OCI-LY7 (cell line): ENCODE data around the gene DNAJB14. TPM values are rescaled to one million over a fixed set of nuclear protein-coding genes. Genes with fewer than 3 reads are reported as not detected.

ENCODE experiments used
- BruUV-seq: library from RNA; stranded (reverse); fragments of 400-500 nt; replicated peaks from 2 replicates; lab custom pipeline; 2021; lab: Mats Ljungman, UMichigan
- CTCF ChIA-PET: fragments of 300-600 bp; sonication (Branson Sonifier 250); formaldehyde crosslinking; loops from one replicate; lab custom pipeline; 2022; ENCODE audit warnings: antibody characterized with exemption; ENCODE audit not compliant: unreplicated experiment; lab: Charles Lee
- POLR2A ChIA-PET: fragments of 300-600 bp; sonication (Branson Sonifier 250); formaldehyde crosslinking; loops from one replicate; lab custom pipeline; 2022; ENCODE audit warnings: antibody characterized with exemption; lab: Charles Lee
- DNase-seq: peaks from one replicate; pipeline ENCODE4 v3.0.0-alpha.2; 2015; ENCODE audit warnings: low spot score
- H2AFZ ChIP-seq: fragments of 200-600 bp; sonication (generic), shearing (Covaris generic); 2 replicates; pipeline ENCODE4 v1.6.1; 2014; ENCODE audit warnings: mild to moderate bottlenecking, antibody characterized with exemption, low read length, moderate library complexity
- H3K27ac ChIP-seq: fragments of 200-600 bp; sonication (generic); 2 replicates; pipeline ENCODE4 v1.5.1; 2014; ENCODE audit warnings: mixed run types, low read depth, mild to moderate bottlenecking, moderate library complexity, low read length, inconsistent platforms; ENCODE audit not compliant: poor library complexity, severe bottlenecking
- H3K36me3 ChIP-seq: fragments of 200-600 bp; sonication (generic); 2 replicates; pipeline ENCODE4 v1.6.1; 2014; ENCODE audit warnings: mild to moderate bottlenecking, antibody characterized with exemption, low read length, moderate library complexity, mixed read lengths; ENCODE audit not compliant: insufficient read depth
- H3K4me1 ChIP-seq: fragments of 200-600 bp; sonication (generic); 2 replicates; pipeline ENCODE4 v1.5.1; 2014; ENCODE audit warnings: mild to moderate bottlenecking, low read length; ENCODE audit not compliant: insufficient read depth, poor library complexity, severe bottlenecking
- H3K4me2 ChIP-seq: fragments of 200-600 bp; sonication (generic); 2 replicates; pipeline ENCODE4 v1.6.1; 2014; ENCODE audit warnings: mild to moderate bottlenecking, low read length
- H3K4me3 ChIP-seq: fragments of 200-600 bp; sonication (generic); 2 replicates; pipeline ENCODE4 v1.5.1; 2014; ENCODE audit warnings: mild to moderate bottlenecking, low read depth, low read length; ENCODE audit not compliant: poor library complexity, severe bottlenecking
- H3K79me2 ChIP-seq: fragments of 200-600 bp; sonication (generic); 2 replicates; pipeline ENCODE4 v1.6.1; 2016; ENCODE audit warnings: low read depth, mild to moderate bottlenecking, low read length, moderate library complexity, mixed read lengths; ENCODE audit not compliant: insufficient read depth
- H3K9me2 ChIP-seq: fragments of 200-600 bp; sonication (generic); 2 replicates; pipeline ENCODE4 v1.6.1; 2016; ENCODE audit warnings: mild to moderate bottlenecking, low read length, mixed read lengths; ENCODE audit not compliant: insufficient read depth
- H3K9me3 ChIP-seq: fragments of 200-600 bp; sonication (generic); 2 replicates; pipeline ENCODE4 v1.6.1; 2014; ENCODE audit warnings: mild to moderate bottlenecking, mixed run types, low read length, mixed read lengths
- H4K20me1 ChIP-seq: fragments of 200-600 bp; sonication (generic); 2 replicates; pipeline ENCODE4 v1.6.1; 2014; ENCODE audit warnings: mild to moderate bottlenecking, antibody characterized with exemption, low read length, moderate library complexity, mixed read lengths; ENCODE audit not compliant: insufficient read depth
- EZH2phosphoT487 ChIP-seq: fragments of 200-600 bp; sonication (generic); IDR thresholded peaks from 2 replicates; pipeline ENCODE4 v1.6.1; 2018; ENCODE audit warnings: low read depth, borderline replicate concordance, mild to moderate bottlenecking, mixed run types, antibody characterized with exemption, low read length, moderate library complexity, mixed read lengths
- intact Hi-C: fragments of 100-400 bp; cut with micrococcal nuclease; formaldehyde crosslinking; loops from one replicate; pipeline ENCODE4 v1.10.0; 2022; ENCODE audit not compliant: unreplicated experiment
- total RNA-seq, 2 experiments: library from RNA; depleted of rRNA in 1 of 2; stranded (reverse); fragments of >200 nt in 1 of 2; shearing (Covaris generic) in 1 of 2; gene quantifications; 2 replicates each; pipeline ENCODE4 v1.2.3, GENCODE V29; 2014 to 2022
- TF ChIP-seq, protein P1 (sequence below): fragments of 200-600 bp; sonication (generic); conservative IDR thresholded peaks from 2 replicates; pipeline ENCODE4 v1.5.1; 2014; ENCODE audit warnings: mild to moderate bottlenecking, antibody characterized with exemption, low read length, moderate library complexity, mixed read lengths

Gene DNAJB14
- total RNA-seq, 2 experiments from 2014 or later = 13.3 to 44.9 TPM

DNA sequence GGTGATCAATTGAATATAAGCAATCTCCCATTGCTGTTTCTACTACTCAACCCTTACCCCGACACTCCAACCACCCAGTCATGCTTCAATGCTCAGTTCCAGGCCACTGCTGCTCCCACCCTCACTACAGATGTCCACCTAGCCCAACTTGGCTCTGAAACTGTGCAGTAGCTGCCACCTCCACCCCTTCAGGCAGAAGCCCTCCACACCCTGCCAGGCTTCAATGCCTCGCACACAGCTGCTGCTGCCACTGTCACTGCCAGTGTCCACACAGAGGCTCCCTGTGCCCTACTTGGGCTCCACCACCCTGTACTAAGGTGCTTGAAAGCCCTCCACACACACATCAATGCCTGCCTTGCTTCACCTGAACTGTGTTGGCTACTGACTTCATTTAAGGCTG is 86.8 kb downstream of the DNAJB14 start:
- peaks cover 49% of the 10 kb centered on the region for H3K4me1 ChIP-seq
- no peaks in the 10 kb centered on the region for H3K9me2 ChIP-seq
- no peaks in the 10 kb centered on the region for H3K9me3 ChIP-seq
- no TSS peak for BruUV-seq
- H4K20me1 ChIP-seq = no peaks in the 10 kb centered on the region
- H3K79me2 ChIP-seq = peaks cover 12% of the 10 kb centered on the region; the same call in 1 of the 2 replicates
- peak overlapping the region; percentile 39 for H3K27ac ChIP-seq
- peak overlapping the region; percentile 47 for H3K4me2 ChIP-seq
- H3K36me3 ChIP-seq = peaks cover 94% of the 10 kb centered on the region
- ChIA-PET CTCF (no interaction called here), POLR2A (interaction anchor here (0.6 to 2.2 kb wide), 5 partner anchors 13 to 87 kb away, joined by 3 to 11 read pairs (median 4); partner anchors contain the start of genes DAPP1 and DNAJB14)
- TF ChIP-seq, protein P1, sequence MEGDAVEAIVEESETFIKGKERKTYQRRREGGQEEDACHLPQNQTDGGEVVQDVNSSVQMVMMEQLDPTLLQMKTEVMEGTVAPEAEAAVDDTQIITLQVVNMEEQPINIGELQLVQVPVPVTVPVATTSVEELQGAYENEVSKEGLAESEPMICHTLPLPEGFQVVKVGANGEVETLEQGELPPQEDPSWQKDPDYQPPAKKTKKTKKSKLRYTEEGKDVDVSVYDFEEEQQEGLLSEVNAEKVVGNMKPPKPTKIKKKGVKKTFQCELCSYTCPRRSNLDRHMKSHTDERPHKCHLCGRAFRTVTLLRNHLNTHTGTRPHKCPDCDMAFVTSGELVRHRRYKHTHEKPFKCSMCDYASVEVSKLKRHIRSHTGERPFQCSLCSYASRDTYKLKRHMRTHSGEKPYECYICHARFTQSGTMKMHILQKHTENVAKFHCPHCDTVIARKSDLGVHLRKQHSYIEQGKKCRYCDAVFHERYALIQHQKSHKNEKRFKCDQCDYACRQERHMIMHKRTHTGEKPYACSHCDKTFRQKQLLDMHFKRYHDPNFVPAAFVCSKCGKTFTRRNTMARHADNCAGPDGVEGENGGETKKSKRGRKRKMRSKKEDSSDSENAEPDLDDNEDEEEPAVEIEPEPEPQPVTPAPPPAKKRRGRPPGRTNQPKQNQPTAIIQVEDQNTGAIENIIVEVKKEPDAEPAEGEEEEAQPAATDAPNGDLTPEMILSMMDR = no peak
- no peak for TF ChIP-seq EZH2phosphoT487
- intact Hi-C loops = loop anchor here (2.0 kb wide), 1 partner anchor 43 kb away; the partner anchor contains the start of gene DAPP1
- no peak overlapping the region for H2AFZ ChIP-seq
- peak overlapping the region; percentile 3 for H3K4me3 ChIP-seq
- DNase-seq = peak; percentile 63

DNA sequence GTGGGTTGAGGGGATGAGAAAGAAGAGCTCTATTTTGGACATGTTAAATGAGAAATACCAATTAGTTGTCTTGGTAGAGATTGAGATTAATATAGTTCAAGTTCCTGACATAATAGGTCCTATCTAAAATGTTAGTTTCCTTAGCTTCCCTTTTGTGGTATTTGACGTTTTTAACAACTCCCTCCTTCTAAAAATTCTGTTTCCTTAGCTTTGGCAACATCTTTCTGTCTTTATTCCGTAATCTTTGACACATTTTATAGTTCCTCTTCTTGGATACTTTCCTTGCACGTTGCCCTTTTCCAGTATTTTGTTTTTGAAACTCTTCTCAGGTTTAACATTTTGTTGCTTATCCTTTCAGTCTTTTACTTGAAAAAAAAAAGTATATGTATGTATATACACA is 89.1 kb downstream of the DNAJB14 start:
- Histone ChIP-seq H4K20me1 (no peaks in the 10 kb centered on the region), H3K9me3 (no peaks in the 10 kb centered on the region), H2AFZ (no peak overlapping the region), H3K79me2 (peaks cover 12% of the 10 kb centered on the region; the same call in 1 of the 2 replicates), H3K36me3 (peaks cover 97% of the 10 kb centered on the region), H3K9me2 (no peaks in the 10 kb centered on the region), H3K4me3 (no peak overlapping the region), H3K4me2 (no peak overlapping the region), H3K4me1 (peaks cover 56% of the 10 kb centered on the region), H3K27ac (no peak overlapping the region)
- POLR2A ChIA-PET = interaction anchor here (0.7 to 1.9 kb wide), 6 partner anchors 10 to 83 kb away, joined by 3 to 9 read pairs (median 5); no protein-coding TSS in a partner anchor
- intact Hi-C loops = no loop called here
- no peak for TF ChIP-seq EZH2phosphoT487
- TF ChIP-seq, protein P1 = no peak
- BruUV-seq = no TSS peak
- DNase-seq = no peak
- CTCF ChIA-PET = no interaction called here

DNA sequence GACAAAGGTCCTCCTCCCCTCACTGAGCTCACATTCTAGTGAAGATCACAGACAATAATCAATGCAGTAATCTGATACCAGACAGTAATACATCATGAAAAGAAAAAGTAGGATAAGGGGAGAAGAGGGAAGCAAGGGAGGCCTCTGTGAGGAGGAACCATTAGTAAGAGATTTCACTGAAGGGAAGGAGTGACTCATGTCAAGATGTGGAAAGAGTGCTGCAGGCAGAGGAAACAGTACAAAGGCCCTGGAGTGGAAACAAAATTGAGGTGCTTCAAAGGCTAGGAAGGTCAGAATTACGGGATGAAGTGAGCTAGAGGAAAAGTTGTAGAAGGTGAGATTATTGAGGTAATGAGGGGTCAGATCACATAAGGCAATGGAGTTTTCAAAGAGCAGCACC is 90.3 kb downstream of the DNAJB14 start:
- intact Hi-C loops = no loop called here
- no peak overlapping the region for H3K4me3 ChIP-seq
- peaks cover 90% of the 10 kb centered on the region for H3K36me3 ChIP-seq
- H4K20me1 ChIP-seq = no peaks in the 10 kb centered on the region
- no peaks in the 10 kb centered on the region for H3K9me3 ChIP-seq
- H3K9me2 ChIP-seq = no peaks in the 10 kb centered on the region
- H3K79me2 ChIP-seq = peaks cover 12% of the 10 kb centered on the region; the same call in 1 of the 2 replicates
- TF ChIP-seq, protein P1 = no peak
- no peak for TF ChIP-seq EZH2phosphoT487
- no peak for DNase-seq
- no peak overlapping the region for H2AFZ ChIP-seq
- CTCF ChIA-PET = no interaction called here
- POLR2A ChIA-PET = interaction anchor here (0.5 to 1.9 kb wide), 8 partner anchors 9 to 1511 kb away, joined by 3 to 9 read pairs (median 3); partner anchors contain the start of gene DAPP1
- H3K4me1 ChIP-seq = peaks cover 55% of the 10 kb centered on the region
- H3K4me2 ChIP-seq = 0 out of 2 replicates have a peak overlapping the region, but pooled peaks have one; percentile 58
- peak overlapping the region; percentile 58 for H3K27ac ChIP-seq
- BruUV-seq = no TSS peak
